GM12878 (cell line): ENCODE results near the gene SPINT1. TPM values are rescaled to one million over a fixed set of nuclear protein-coding genes. Genes with fewer than 3 reads are reported as not detected.

Experiments
- ATAC-seq: fragments of 200-7000 bp; cut with Tn5 transposase; 3 replicates; pipeline ENCODE4 v1.9.1; 2020; ENCODE audit warnings: mild to moderate bottlenecking, moderate library complexity
- BruUV-seq: library from RNA; stranded (reverse); fragments of 400-500 nt; replicated peaks from 2 replicates; lab custom pipeline; 2021; lab: Mats Ljungman, UMichigan
- CTCF ChIA-PET: fragments of 300-600 bp; sonication (Branson Sonifier 250); formaldehyde crosslinking; extraction: SDS; loops from one replicate; lab custom pipeline; 2021; ENCODE audit warnings: inconsistent platforms; lab: Yijun Ruan, JAX
- POLR2A ChIA-PET: fragments of 350-600 bp; formaldehyde crosslinking; extraction: SDS; loops from one replicate; lab custom pipeline; 2021; ENCODE audit warnings: inconsistent platforms; lab: Charles Lee
- RAD21 ChIA-PET: fragments of 300-600 bp; sonication (Branson Sonifier 250); formaldehyde crosslinking; loops from one replicate; lab custom pipeline; 2023; ENCODE audit warnings: antibody characterized with exemption; ENCODE audit not compliant: unreplicated experiment; lab: Charles Lee
- SMC1A ChIA-PET: fragments of 300-600 bp; sonication (Branson Sonifier 250); formaldehyde crosslinking; loops from one replicate; lab custom pipeline; 2023; ENCODE audit not compliant: unreplicated experiment, uncharacterized antibody; lab: Charles Lee
- DNase-seq: peaks from one replicate; pipeline ENCODE4 v3.0.0-alpha.2; 2011; ENCODE audit warnings: low read depth, low spot score
- FAIRE-seq: peaks from 3 replicates; lab custom pipeline; 2011; peaks lifted over from hg19 to GRCh38; lab: Jason Lieb, UNC
- H2AFZ ChIP-seq: 2 replicates; pipeline ENCODE4 v1.6.0; 2011; ENCODE audit warnings: low read depth, low read length, control low read depth; ENCODE audit not compliant: control insufficient read depth
- H3K27ac ChIP-seq: 2 replicates; pipeline ENCODE4 v1.5.1; 2011; ENCODE audit warnings: control low read depth; ENCODE audit not compliant: control insufficient read depth, insufficient read depth
- H3K27me3 ChIP-seq, 2 experiments: replicated peaks in 1 of 2; 2 replicates each; pipeline versions ENCODE4 v1.6.0 to v1.6.1; 2011; ENCODE audit warnings: low read length in 1 of 2; ENCODE audit not compliant: control insufficient read depth in 2 of 2, insufficient read depth in 2 of 2
- H3K36me3 ChIP-seq, 2 experiments: 2 replicates each; pipeline ENCODE4 v1.5.1; 2011; ENCODE audit warnings: low read length in 1 of 2; ENCODE audit not compliant: control insufficient read depth in 2 of 2, insufficient read depth in 2 of 2
- H3K4me1 ChIP-seq: 2 replicates; pipeline ENCODE4 v1.6.1; 2011; ENCODE audit warnings: mild to moderate bottlenecking, low read length, moderate library complexity, mixed read lengths; ENCODE audit not compliant: control insufficient read depth, insufficient read depth
- H3K4me2 ChIP-seq: 2 replicates; pipeline ENCODE4 v1.6.0; 2011; ENCODE audit warnings: control low read depth; ENCODE audit not compliant: control insufficient read depth, insufficient read depth
- H3K4me3 ChIP-seq: fragments of 200-600 bp; sonication (generic); 2 replicates; pipeline ENCODE4 v1.5.1; 2016
- H3K79me2 ChIP-seq: 2 replicates; pipeline ENCODE4 v1.6.0; 2011; ENCODE audit warnings: low read length; ENCODE audit not compliant: control insufficient read depth, insufficient read depth
- H3K9ac ChIP-seq: 2 replicates; pipeline ENCODE4 v1.8.0; 2011; ENCODE audit warnings: low read length, control low read depth, mixed read lengths; ENCODE audit not compliant: control insufficient read depth, insufficient read depth
- H3K9me3 ChIP-seq: replicated peaks from 3 replicates; pipeline ENCODE4 v1.5.1; 2011; ENCODE audit warnings: mild to moderate bottlenecking, low read length; ENCODE audit not compliant: control insufficient read depth, insufficient read depth
- H4K20me1 ChIP-seq: 2 replicates; pipeline ENCODE4 v1.6.0; 2011; ENCODE audit not compliant: control insufficient read depth, insufficient read depth
- BACH1 ChIP-seq: fragments of 450-650 bp; IDR thresholded peaks from 2 replicates; pipeline ENCODE4 v1.6.1; 2017; ENCODE audit warnings: mild to moderate bottlenecking, borderline replicate concordance
- IRF4 ChIP-seq: IDR thresholded peaks from 2 replicates; pipeline ENCODE4 v1.6.1; 2011; ENCODE audit warnings: low read depth, low read length
- POLR2AphosphoS2 ChIP-seq: IDR thresholded peaks from 2 replicates; pipeline ENCODE4 v1.6.1; 2011; ENCODE audit warnings: low read depth, mild to moderate bottlenecking, low read length, improper control_type of control experiment, moderate library complexity
- POU2F2 ChIP-seq: IDR thresholded peaks from 3 replicates; pipeline ENCODE4 v1.6.1; 2011; ENCODE audit warnings: low read depth, mild to moderate bottlenecking, low read length, borderline replicate concordance
- RCOR1 ChIP-seq: conservative IDR thresholded peaks from 2 replicates; pipeline ENCODE4 v1.6.1; 2012; ENCODE audit warnings: low read depth, low read length, improper control_type of control experiment
- SREBF2 ChIP-seq: IDR thresholded peaks from 2 replicates; pipeline ENCODE4 v1.6.1; 2012; ENCODE audit warnings: mild to moderate bottlenecking, low read length
- YBX1 ChIP-seq: fragments of 450-650 bp; IDR thresholded peaks from 2 replicates; pipeline ENCODE4 v1.6.1; 2016; ENCODE audit warnings: antibody characterized with exemption
- WGBS: methylation state at CpG from one replicate; pipeline ENCODE4 v1.1.6; 2016; ENCODE audit warnings: low lambda C conversion rate; ENCODE audit not compliant: insufficient replicate concordance, insufficient coverage; ENCODE audit errors: missing lambda C conversion rate; 5-methylcytosine and 5-hydroxymethylcytosine counted together
- in situ Hi-C: fragments of 300-500 bp; cut with MboI; formaldehyde crosslinking; loops from 9 replicates; pipeline ENCODE4 v1.14.3; 2018; ENCODE audit warnings: mixed read lengths
- intact Hi-C: fragments of 100-400 bp; cut with micrococcal nuclease; formaldehyde crosslinking; loops from one replicate; pipeline ENCODE4 v1.14.2; 2022; ENCODE audit not compliant: unreplicated experiment
- polyA plus RNA-seq, 11 experiments: library from polyadenylated mRNA; depleted of rRNA in 4 of 11; unstranded in 6 of 11; stranded (reverse) in 5 of 11; fragments of >200 nt; fragmentation: Nextera tagmentation in 4 of 11; fragmentation: Illumina TruSeq in 1 of 11; extraction: Ambion mirVana in 4 of 11; extraction: Trizol in 1 of 11; gene quantifications; 1 replicate in 1 of 11; 2 replicates in 10 of 11; pipeline versions ENCODE4 v1.2.1 to v1.2.3, GENCODE V29; 2011 to 2016; ENCODE audit warnings: inconsistent platforms in 2 of 11, missing spikeins in 2 of 11, low read depth in 1 of 11
- total RNA-seq, 4 experiments: library from RNA; depleted of rRNA in 3 of 4; stranded (reverse); fragments of >200 nt in 3 of 4; fragmentation: Illumina TruSeq in 1 of 4; extraction: Trizol in 1 of 4; gene quantifications; 2 replicates each; pipeline versions ENCODE4 v1.2.1 to v1.2.3, GENCODE V29; 2013 to 2021
- TF ChIP-seq, protein P1 (sequence below): IDR thresholded peaks from 2 replicates; pipeline ENCODE4 v1.6.1; 2011; ENCODE audit warnings: low read depth, mild to moderate bottlenecking, low read length, moderate library complexity, borderline replicate concordance; ENCODE audit errors: extremely low read depth
- TF ChIP-seq, protein P2 (sequence below): fragments of 450-650 bp; IDR thresholded peaks from 2 replicates; pipeline ENCODE4 v1.6.1; 2018; ENCODE audit warnings: mild to moderate bottlenecking, low read depth, moderate library complexity; ENCODE audit not compliant: partially characterized antibody

Gene SPINT1
- total and polyA plus RNA-seq, 10 of the 15 experiments (the other 5 are each of a cell fraction or from before 2014, with no cell fraction given): 3.5 to 28.6 (median 10.2) TPM

DNA sequence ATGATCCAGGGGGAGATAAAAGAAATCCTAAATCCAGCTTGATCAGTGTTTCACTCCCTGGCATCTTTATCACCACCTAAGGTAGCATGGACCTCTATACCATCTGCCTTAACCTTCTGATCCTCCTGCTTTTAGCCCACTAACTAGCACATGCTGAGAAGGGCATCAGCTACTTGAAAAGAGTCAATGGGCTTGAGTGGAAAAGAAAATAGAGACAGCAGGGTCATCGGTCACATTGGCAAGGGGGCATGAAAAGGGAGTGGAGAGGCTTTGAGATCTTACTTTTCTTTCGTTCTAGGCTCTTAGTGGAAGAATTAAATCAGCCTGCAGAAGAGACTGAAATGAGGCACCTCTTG, 37.2 kb upstream of the SPINT1 start:
- in situ Hi-C loops (no loop called here), intact Hi-C loops (loop anchor here (5.0 kb wide), 1 partner anchor 41 kb away; no protein-coding TSS in a partner anchor)
- H4K20me1 ChIP-seq: no peaks in the 10 kb centered on the region
- RAD21 ChIA-PET: interaction anchor here (0.8 to 3.3 kb wide), 8 partner anchors 22 to 88 kb away, joined by 3 to 19 read pairs (median 6); partner anchors contain the start of genes PPP1R14D, RHOV, SPINT1 and VPS18
- H3K36me3 ChIP-seq: peaks cover 0 to 3% of the 10 kb centered on the region in 2 experiments; a peak in 2 of 4 replicates
- DNase-seq: no peak
- peaks cover 15% of the 10 kb centered on the region; the same call in 1 of the 2 replicates for H3K4me1 ChIP-seq
- SMC1A ChIA-PET: interaction anchor here (0.7 to 2.1 kb wide), 7 partner anchors 41 to 113 kb away, joined by 3 to 6 read pairs (median 4); no protein-coding TSS in a partner anchor
- peak overlapping the region; percentile 98 for H3K27ac ChIP-seq
- POLR2A ChIA-PET: interaction anchor here (0.7 to 2.3 kb wide), 9 partner anchors 15 to 314 kb away, joined by 4 to 10 read pairs (median 6); partner anchors contain the start of genes CCDC32, RAD51, RHOV and VPS18
- peak overlapping the region; percentile 79 for H3K4me3 ChIP-seq
- 0% methylated on average over 2 of the region's 2 CpGs for WGBS
- H3K4me2 ChIP-seq: peak overlapping the region; percentile 100
- FAIRE-seq: no peak
- H3K9me3 ChIP-seq: no peaks in the 10 kb centered on the region
- ATAC-seq: peak; percentile 3
- peaks cover 22% of the 10 kb centered on the region for H3K79me2 ChIP-seq
- H3K9ac ChIP-seq: peak overlapping the region; percentile 94
- no peaks in the 10 kb centered on the region for H3K27me3 ChIP-seq
- no peak for TF ChIP-seq RCOR1
- TF ChIP-seq, protein P1, sequence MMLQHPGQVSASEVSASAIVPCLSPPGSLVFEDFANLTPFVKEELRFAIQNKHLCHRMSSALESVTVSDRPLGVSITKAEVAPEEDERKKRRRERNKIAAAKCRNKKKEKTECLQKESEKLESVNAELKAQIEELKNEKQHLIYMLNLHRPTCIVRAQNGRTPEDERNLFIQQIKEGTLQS: no peak
- TF ChIP-seq SREBF2: no peak
- TF ChIP-seq, protein P2, sequence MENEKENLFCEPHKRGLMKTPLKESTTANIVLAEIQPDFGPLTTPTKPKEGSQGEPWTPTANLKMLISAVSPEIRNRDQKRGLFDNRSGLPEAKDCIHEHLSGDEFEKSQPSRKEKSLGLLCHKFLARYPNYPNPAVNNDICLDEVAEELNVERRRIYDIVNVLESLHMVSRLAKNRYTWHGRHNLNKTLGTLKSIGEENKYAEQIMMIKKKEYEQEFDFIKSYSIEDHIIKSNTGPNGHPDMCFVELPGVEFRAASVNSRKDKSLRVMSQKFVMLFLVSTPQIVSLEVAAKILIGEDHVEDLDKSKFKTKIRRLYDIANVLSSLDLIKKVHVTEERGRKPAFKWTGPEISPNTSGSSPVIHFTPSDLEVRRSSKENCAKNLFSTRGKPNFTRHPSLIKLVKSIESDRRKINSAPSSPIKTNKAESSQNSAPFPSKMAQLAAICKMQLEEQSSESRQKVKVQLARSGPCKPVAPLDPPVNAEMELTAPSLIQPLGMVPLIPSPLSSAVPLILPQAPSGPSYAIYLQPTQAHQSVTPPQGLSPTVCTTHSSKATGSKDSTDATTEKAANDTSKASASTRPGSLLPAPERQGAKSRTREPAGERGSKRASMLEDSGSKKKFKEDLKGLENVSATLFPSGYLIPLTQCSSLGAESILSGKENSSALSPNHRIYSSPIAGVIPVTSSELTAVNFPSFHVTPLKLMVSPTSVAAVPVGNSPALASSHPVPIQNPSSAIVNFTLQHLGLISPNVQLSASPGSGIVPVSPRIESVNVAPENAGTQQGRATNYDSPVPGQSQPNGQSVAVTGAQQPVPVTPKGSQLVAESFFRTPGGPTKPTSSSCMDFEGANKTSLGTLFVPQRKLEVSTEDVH: no peak
- no peak for TF ChIP-seq YBX1
- no peak for TF ChIP-seq BACH1
- TF ChIP-seq POLR2AphosphoS2: no peak
- TF ChIP-seq IRF4: no peak
- no peak for TF ChIP-seq POU2F2
- CTCF ChIA-PET: interaction anchor here (1.2 to 3.7 kb wide), 6 partner anchors 14 to 86 kb away, joined by 3 to 19 read pairs (median 6); no protein-coding TSS in a partner anchor
- H2AFZ ChIP-seq: peak overlapping the region; percentile 100
- TSS peak; percentile 88 for BruUV-seq
